Amniotic epithelial cell (primary cell): ENCODE data around the gene SCGB1C2.
"Not testable (repeated sequence)": the region's sequence is repeated elsewhere in the genome, so short reads cannot be mapped to it uniquely, and the experiment has no call there.

Experiments used
- DNase-seq: peaks from one replicate; pipeline ENCODE4 v3.0.0-alpha.2; 2010; ENCODE audit warnings: low read depth

Gene SCGB1C2

GRCh38 chr17:137166-137807, at the start of gene SCGB1C2:
TSS of gene SCGB1C2 (plus strand) at chr17:137569. CDS start at chr17:137591, 22 bp downstream.
- not testable (repeated sequence) for DNase-seq

GRCh38 chr17:113111-113510, 24.3 kb upstream of the SCGB1C2 start:
- peak; percentile 12 for DNase-seq

- DNase-seq, result not testable (repeated sequence)
Observed at GRCh38 chr17:118339-118917, 18.9 kb upstream of the SCGB1C2 start.

GRCh38 chr17:133932-134331, 3.4 kb upstream of the SCGB1C2 start:
- DNase-seq, result not testable (repeated sequence)

- not testable (repeated sequence) for DNase-seq
Observed at GRCh38 chr17:134332-134785, 3.0 kb upstream of the SCGB1C2 start.

- DNase-seq, result not testable (repeated sequence)
Observed at GRCh38 chr17:135022-135421, 2.3 kb upstream of the SCGB1C2 start.

GRCh38 chr17:135895-136294, 1.5 kb upstream of the SCGB1C2 start:
- not testable (repeated sequence) for DNase-seq

GRCh38 chr17:136531-136930, 838 bp upstream of the SCGB1C2 start:
- DNase-seq, result not testable (repeated sequence)

- not testable (repeated sequence) for DNase-seq
Observed at GRCh38 chr17:139401-140205, 2.2 kb downstream of the SCGB1C2 start.

GRCh38 chr17:142102-142661, 4.8 kb downstream of the SCGB1C2 start:
- DNase-seq, result peak; percentile 35

GRCh38 chr17:142876-143784, 5.8 kb downstream of the SCGB1C2 start:
- DNase-seq, result no peak

- DNase-seq, result peak; percentile 22
Observed at GRCh38 chr17:143785-144281, 6.5 kb downstream of the SCGB1C2 start.

- no peak for DNase-seq
Observed at GRCh38 chr17:144936-145670, 7.7 kb downstream of the SCGB1C2 start.

- no peak for DNase-seq
Observed at GRCh38 chr17:145671-146541, 8.5 kb downstream of the SCGB1C2 start.

- no peak for DNase-seq
Observed at GRCh38 chr17:146546-146945, 9.2 kb downstream of the SCGB1C2 start.

GRCh38 chr17:146983-147761, 9.8 kb downstream of the SCGB1C2 start:
- DNase-seq, result no peak

GRCh38 chr17:147796-148740, 10.7 kb downstream of the SCGB1C2 start:
- no peak for DNase-seq

GRCh38 chr17:148757-149156, 11.4 kb downstream of the SCGB1C2 start:
- no peak for DNase-seq
